ENCODE results near the gene EGLN3. TPM values are rescaled to one million over a fixed set of nuclear protein-coding genes. Genes with fewer than 3 reads are reported as not detected.

EGLN3 gene
- total RNA-seq, 1 donor from 2014 or later: 0.38 TPM

DNA sequence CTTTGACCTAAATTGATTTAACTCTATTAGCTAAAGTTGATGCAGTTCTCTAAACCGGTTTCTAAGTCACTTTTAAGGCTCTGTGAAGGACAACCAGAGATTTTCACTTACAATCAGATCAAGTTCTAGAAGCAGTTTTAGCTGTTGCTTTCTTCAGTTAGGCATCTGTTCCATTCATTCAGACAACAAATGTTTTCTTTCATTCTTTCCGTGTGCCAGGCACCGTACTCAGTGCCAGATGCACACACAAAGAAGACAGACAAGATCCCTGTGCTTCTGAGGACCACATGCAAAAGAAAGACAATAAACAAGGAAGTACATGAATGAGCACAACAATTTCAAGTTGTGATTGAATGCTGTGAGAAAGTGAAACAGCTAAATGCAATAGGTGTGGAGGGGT, 11.1 kb upstream of the EGLN3 start:
- peaks cover 14% of the 10 kb centered on the region for H3K27me3 Mint-ChIP-seq (ENCODE audit: unreplicated experiment)
- no peaks in the 10 kb centered on the region for H3K9me3 Mint-ChIP-seq (ENCODE audit: unreplicated experiment)
- H3K27ac Mint-ChIP-seq (ENCODE audit: unreplicated experiment): no peak overlapping the region
- H3K36me3 Mint-ChIP-seq (ENCODE audit: unreplicated experiment): no peaks in the 10 kb centered on the region
- no peak for DNase-seq (ENCODE audit: extremely low spot score, unreplicated experiment)
- no peak overlapping the region for H3K4me3 Mint-ChIP-seq (ENCODE audit: unreplicated experiment)
- no peak for TF ChIP-seq CTCF (IDR thresholded peaks at IDR 0.05)
- no peaks in the 10 kb centered on the region for H3K4me1 Mint-ChIP-seq (ENCODE audit: unreplicated experiment)

- H3K27ac Mint-ChIP-seq (ENCODE audit: unreplicated experiment): no peak overlapping the region
- no peak overlapping the region for H3K4me3 Mint-ChIP-seq (ENCODE audit: unreplicated experiment)
- H3K4me1 Mint-ChIP-seq (ENCODE audit: unreplicated experiment): no peaks in the 10 kb centered on the region
- peaks cover 20% of the 10 kb centered on the region for H3K27me3 Mint-ChIP-seq (ENCODE audit: unreplicated experiment)
- TF ChIP-seq CTCF (IDR thresholded peaks at IDR 0.05): no peak
- H3K9me3 Mint-ChIP-seq (ENCODE audit: unreplicated experiment): no peaks in the 10 kb centered on the region
- H3K36me3 Mint-ChIP-seq (ENCODE audit: unreplicated experiment): no peaks in the 10 kb centered on the region
- no peak for DNase-seq (ENCODE audit: extremely low spot score, unreplicated experiment)
These were observed 8.8 kb upstream of the EGLN3 start for GRCh38 chr14:33959692-33960151.

DNA sequence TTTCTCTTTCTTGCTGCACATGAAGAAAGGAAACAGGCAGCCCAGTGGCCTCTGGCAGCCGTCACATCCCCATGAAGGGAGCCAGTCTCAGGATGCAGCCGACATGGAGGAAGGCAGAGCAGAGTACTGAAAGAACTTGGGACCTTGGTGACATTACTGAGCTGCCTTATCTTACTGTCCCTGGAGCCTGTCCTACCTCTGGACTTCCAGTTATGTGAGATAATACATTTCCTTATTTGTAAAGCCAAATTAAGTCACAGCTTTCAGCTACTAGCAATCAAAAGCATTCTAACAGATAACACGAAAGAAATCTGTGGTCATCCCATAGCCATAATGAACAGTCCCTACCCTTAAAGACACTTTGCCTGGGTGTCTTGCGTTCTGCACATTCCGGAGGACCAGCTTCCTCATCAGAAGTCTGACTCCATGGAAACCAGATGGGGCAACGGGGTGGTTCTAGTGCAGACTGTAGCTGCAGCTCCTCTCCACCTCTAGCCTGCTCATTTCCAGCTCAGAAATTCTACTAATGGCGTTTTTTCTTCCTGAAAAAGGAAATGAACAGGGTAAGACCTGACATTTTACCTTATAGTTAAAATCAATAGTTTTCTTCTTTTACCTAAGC, 7.8 kb upstream of the EGLN3 start:
- Mint-ChIP-seq H3K36me3 (ENCODE audit: unreplicated experiment) (no peaks in the 10 kb centered on the region), H3K27ac (ENCODE audit: unreplicated experiment) (no peak overlapping the region), H3K9me3 (ENCODE audit: unreplicated experiment) (no peaks in the 10 kb centered on the region), H3K4me3 (ENCODE audit: unreplicated experiment) (no peak overlapping the region), H3K4me1 (ENCODE audit: unreplicated experiment) (no peaks in the 10 kb centered on the region), H3K27me3 (ENCODE audit: unreplicated experiment) (peaks cover 26% of the 10 kb centered on the region)
- no peak for DNase-seq (ENCODE audit: extremely low spot score, unreplicated experiment)
- TF ChIP-seq CTCF (IDR thresholded peaks at IDR 0.05): no peak

GRCh38 chr14:33957993-33958392, 7.1 kb upstream of the EGLN3 start:
- DNase-seq (ENCODE audit: extremely low spot score, unreplicated experiment): no peak
- H3K27ac Mint-ChIP-seq (ENCODE audit: unreplicated experiment): no peak overlapping the region
- H3K9me3 Mint-ChIP-seq (ENCODE audit: unreplicated experiment): no peaks in the 10 kb centered on the region
- TF ChIP-seq CTCF (IDR thresholded peaks at IDR 0.05): no peak
- no peaks in the 10 kb centered on the region for H3K4me1 Mint-ChIP-seq (ENCODE audit: unreplicated experiment)
- H3K36me3 Mint-ChIP-seq (ENCODE audit: unreplicated experiment): no peaks in the 10 kb centered on the region
- no peak overlapping the region for H3K4me3 Mint-ChIP-seq (ENCODE audit: unreplicated experiment)
- peaks cover 32% of the 10 kb centered on the region for H3K27me3 Mint-ChIP-seq (ENCODE audit: unreplicated experiment)

DNA sequence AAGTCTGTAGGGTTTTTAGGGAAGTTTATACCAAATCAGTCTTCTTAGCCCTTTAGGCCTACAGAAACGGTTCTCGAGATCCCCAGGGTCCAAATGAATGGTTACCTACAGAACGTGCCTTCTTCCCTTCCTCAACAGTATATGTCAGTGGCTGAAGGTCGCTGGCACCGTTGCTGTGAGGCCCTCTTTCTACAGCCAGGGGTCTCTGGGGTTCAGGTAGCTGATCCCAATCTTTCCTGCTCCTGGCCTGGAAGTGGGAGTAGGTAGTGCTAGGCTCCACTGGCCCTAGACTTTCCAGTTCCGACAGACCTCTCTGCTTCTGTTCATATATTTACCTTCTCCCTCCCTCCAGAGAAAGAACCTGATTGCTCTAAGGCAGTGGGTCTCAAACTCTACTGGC, 6.4 kb upstream of the EGLN3 start:
- Mint-ChIP-seq H3K27ac (ENCODE audit: unreplicated experiment) (no peak overlapping the region), H3K4me1 (ENCODE audit: unreplicated experiment) (no peaks in the 10 kb centered on the region), H3K27me3 (ENCODE audit: unreplicated experiment) (peaks cover 38% of the 10 kb centered on the region), H3K9me3 (ENCODE audit: unreplicated experiment) (no peaks in the 10 kb centered on the region), H3K36me3 (ENCODE audit: unreplicated experiment) (no peaks in the 10 kb centered on the region), H3K4me3 (ENCODE audit: unreplicated experiment) (no peak overlapping the region)
- TF ChIP-seq CTCF (IDR thresholded peaks at IDR 0.05): no peak
- no peak for DNase-seq (ENCODE audit: extremely low spot score, unreplicated experiment)

All from osteocyte (in vitro differentiated cells).